GM12873 (cell line): ENCODE data around the gene DHRSX.

Experiments
- TF ChIP-seq, protein P1 (sequence below): IDR thresholded peaks from 2 replicates; pipeline ENCODE4 v1.5.1; 2012; ENCODE audit warnings: low read depth, mild to moderate bottlenecking, moderate library complexity, low read length, control low read depth; ENCODE audit not compliant: insufficient read depth; ENCODE audit errors: missing control alignments

The DHRSX gene

DNA sequence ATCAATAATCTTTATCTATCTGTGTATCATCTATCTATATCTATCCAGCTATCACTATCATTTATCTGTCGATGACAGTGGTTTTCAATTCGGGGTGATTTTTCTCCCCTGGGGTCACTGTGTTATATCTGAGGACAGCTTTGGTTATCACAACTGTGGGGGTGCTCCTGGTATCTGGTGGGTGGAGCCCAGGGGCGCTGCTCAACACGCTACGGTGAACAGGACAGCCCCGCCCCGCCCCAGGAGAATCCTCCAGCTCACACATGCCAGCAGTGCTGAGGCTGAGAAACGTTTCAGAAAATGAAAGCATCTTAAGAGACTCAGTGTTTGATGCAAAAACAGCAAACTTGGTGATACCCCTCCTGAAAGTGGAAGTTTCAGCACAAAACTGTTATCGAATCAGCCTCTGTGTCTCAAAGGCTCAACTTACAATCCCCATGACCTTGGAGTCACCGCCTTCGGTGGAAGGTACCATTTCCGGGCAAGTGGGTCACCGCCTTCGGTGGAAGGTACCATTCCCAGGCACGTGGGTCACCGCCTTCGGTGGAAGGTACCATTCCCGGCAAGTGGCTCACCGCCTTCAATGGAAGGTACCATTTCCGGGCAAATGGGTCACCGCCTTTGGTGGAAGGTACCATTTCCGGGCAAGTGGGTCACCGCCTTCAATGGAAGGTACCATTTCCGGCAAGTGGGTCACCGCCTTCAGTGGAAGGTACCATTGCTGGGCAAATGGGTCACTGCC lies 315.3 kb downstream of the DHRSX start:
- TF ChIP-seq, protein P1, sequence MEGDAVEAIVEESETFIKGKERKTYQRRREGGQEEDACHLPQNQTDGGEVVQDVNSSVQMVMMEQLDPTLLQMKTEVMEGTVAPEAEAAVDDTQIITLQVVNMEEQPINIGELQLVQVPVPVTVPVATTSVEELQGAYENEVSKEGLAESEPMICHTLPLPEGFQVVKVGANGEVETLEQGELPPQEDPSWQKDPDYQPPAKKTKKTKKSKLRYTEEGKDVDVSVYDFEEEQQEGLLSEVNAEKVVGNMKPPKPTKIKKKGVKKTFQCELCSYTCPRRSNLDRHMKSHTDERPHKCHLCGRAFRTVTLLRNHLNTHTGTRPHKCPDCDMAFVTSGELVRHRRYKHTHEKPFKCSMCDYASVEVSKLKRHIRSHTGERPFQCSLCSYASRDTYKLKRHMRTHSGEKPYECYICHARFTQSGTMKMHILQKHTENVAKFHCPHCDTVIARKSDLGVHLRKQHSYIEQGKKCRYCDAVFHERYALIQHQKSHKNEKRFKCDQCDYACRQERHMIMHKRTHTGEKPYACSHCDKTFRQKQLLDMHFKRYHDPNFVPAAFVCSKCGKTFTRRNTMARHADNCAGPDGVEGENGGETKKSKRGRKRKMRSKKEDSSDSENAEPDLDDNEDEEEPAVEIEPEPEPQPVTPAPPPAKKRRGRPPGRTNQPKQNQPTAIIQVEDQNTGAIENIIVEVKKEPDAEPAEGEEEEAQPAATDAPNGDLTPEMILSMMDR = no peak

DNA sequence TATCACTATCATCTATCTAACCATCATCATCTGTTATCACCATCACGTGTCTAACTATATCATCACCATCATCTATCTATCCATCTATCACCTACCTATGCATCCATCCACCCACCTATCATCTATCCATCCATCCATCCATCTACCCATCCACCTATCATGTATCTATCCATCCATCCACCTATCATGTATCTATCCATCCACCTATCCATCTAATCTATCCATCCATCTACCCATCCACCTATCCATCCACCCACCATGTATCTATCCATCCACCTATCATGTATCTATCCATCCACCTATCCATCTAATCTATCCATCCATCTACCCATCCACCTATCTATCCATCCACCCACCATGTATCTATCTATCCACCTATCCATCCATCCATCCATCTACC lies 316.7 kb downstream of the DHRSX start:
- TF ChIP-seq, protein P1 = no peak

DNA sequence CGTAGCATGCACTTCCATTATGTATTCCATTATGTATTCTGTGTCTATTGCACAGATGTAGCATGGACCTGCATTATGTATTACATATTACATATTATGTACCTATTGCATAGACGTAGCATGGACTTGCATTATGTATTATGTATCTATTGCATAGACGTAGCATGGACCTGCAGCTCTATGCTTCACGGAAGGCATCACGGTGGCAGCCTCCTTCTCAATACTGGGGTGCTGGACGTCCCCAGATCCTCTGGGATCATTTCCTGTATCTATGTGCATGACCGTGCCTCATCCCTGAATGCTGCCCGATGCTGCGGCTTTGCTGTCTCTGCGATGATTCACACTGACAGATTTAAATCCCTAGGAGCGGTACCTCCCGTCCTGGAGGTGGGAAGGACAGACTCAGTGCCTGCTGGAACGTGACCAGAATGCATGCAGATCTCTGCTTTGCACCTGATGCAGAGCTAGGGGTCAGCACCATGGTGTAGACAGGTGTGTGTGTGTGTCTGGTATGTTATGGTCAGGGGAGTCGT lies 317.5 kb downstream of the DHRSX start:
- TF ChIP-seq, protein P1 = no peak

DNA sequence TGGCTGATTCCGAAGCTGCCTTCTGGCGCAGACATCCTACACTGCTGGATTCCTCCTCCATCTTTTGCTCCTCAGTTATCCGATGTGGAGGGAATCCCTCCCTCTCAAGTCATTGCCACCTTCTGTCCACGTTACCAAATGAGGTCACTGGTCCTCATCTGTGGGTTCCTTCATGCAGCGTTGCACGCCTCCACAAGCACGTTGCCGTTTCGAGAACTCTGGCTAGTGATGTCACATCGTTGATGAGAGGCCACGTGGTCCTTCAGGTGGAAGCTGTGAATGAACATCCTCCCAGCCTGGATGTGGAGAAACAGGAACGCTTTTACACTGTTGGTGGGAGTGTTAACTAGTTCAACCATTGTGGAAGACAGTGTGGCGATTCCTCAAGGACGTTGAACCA lies 323.2 kb downstream of the DHRSX start:
- TF ChIP-seq, protein P1 = no peak

DNA sequence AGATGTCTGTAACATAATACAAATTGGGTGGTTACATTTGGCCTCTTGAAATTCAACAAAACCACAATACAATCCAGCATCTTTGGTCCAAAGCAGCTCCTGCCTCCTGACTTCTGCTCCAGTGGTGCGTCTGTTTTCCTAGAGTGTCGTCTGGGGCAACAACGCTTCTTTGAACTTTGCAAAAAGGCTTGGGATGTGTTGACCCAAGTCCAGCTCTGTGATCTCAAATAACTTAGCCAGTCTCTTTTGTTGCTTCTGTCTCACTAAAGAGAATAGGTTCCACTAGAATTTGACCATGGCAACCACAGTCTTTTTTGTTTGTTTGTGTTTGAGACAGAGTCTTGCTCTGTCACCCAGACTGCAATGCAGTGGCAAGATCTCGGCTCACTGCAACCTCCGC lies 324.0 kb downstream of the DHRSX start:
- TF ChIP-seq, protein P1 = no peak

DNA sequence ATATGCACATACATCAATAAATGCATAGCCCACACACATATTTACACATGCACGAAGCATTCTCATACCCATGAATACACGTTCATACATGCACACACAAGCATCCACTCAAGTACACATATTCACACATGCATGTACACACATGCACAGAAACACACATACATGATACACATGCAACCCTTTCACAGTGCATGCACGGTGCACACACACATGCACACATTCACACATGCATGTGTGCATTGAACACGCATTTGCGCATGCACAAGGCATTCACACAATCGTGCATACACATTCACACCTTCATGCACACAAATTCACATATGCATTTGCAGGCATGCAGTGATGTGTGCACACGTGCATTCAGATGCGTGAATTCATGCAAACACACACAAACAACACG lies 324.5 kb downstream of the DHRSX start:
- TF ChIP-seq, protein P1 = no peak

DNA sequence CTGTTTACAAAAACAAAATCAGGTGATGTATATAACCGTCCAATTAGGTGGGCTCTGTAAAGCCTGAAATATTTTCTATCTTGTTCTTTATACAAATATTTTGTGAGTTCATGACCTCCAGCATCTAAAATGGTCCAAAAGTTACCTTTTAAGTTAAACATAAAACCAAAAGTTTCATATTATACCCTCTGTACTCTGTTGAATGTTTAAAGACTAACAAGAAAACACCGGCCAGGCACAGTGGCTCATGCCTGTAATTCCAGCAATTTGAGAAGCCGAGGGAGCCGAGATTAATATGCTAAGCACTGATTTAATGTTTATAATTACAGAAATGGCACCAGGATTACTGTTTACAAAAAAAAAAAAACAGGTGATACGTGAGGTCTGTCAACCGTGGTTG lies 328.4 kb downstream of the DHRSX start:
- TF ChIP-seq, protein P1 = no peak
